Activated naive CD4-positive, alpha-beta T cell treated with anti-CD3 and anti-CD28 coated beads, Interleukin-2, amount 50 U/mL, for 72 hours (primary cell): Measurements from ENCODE around the gene SIGLEC15. TPM values are rescaled to one million over a fixed set of nuclear protein-coding genes. Genes with fewer than 3 reads are reported as not detected.

Source experiments
- ATAC-seq, 2 donors: fragments of 150-1000 bp; cut with Tn5 transposase; 2 replicates each; pipeline ENCODE4 v1.10.0; 2021; ENCODE audit warnings: mild to moderate bottlenecking in 2 of 2, moderate library complexity in 2 of 2
- DNase-seq, 2 donors: peaks; one replicate each; pipeline ENCODE4 v3.0.0; 2021 to 2022; ENCODE audit warnings: low spot score in 2 of 2
- H3K27ac Mint-ChIP-seq, 2 donors: one replicate each; pipeline ENCODE4 v1.8.0; 2022; ENCODE audit warnings: mild to moderate bottlenecking in 2 of 2, mixed read lengths in 2 of 2
- H3K36me3 Mint-ChIP-seq, 2 donors: one replicate each; pipeline ENCODE4 v1.8.0; 2022; ENCODE audit warnings: mixed read lengths in 2 of 2
- H3K9me3 Mint-ChIP-seq, 2 donors: one replicate each; pipeline ENCODE4 v1.8.0; 2022; ENCODE audit warnings: mixed read lengths in 2 of 2
- total RNA-seq, 2 donors: library from RNA; stranded (reverse); gene quantifications; one replicate each; pipeline ENCODE4 v1.2.3, GENCODE V29; 2022

SIGLEC15 gene
- total RNA-seq, 2 donors from 2014 or later = not detected

DNA sequence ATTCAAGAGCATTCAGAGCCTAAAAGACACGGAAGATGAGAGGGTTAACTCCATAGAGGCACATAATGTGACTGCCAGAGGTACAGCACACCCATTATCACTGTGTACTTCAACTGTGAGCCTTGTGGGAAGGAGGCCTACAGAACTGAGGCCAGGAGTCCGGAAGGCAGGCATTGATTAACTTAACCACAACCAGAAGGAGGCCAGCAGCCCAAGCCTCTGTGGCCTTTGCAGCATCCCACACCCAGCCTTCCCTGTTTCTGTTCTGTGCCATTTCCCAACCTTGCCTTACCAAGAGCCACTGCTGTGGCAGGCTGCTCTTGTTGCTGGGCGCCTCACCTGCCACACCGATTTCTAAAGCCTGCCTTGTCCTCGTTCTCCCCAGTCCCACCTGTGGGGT lies 27.2 kb downstream of the SIGLEC15 start:
- no peaks in the 10 kb centered on the region for H3K9me3 Mint-ChIP-seq
- DNase-seq = no peak
- no peaks in the 10 kb centered on the region for H3K36me3 Mint-ChIP-seq
- ATAC-seq = no peak
- H3K27ac Mint-ChIP-seq = peak overlapping the region; percentile 16 to 52

- H3K27ac Mint-ChIP-seq = peak overlapping the region; percentile 16 to 29
- ATAC-seq (no peak), DNase-seq (no peak)
- H3K36me3 Mint-ChIP-seq = peaks cover 0 to 1% of the 10 kb centered on the region in 2 donors
- H3K9me3 Mint-ChIP-seq = no peaks in the 10 kb centered on the region
Measured at GRCh38 chr18:45854036-45854586, 28.6 kb downstream of the SIGLEC15 start.

DNA sequence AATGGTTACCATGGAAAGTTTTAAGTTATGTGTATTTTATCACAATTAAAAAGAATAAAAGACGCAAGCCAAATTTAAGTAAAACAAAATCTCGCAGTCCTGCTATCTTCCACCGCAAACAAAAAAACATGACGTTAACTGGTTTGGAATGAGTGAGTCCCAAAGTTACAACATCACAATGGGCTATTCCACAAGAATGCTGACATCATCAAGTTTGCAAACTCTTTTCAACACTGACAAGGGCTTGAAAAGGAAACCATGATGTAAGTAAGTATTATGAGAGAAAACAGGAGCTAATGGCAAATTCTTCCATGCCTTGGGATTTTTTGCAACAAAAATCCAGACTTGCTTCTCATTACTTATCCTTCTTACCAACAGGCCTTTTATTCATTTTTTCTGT lies 31.1 kb downstream of the SIGLEC15 start:
- DNase-seq = no peak
- H3K27ac Mint-ChIP-seq = no peak overlapping the region
- H3K9me3 Mint-ChIP-seq = no peaks in the 10 kb centered on the region

DNA sequence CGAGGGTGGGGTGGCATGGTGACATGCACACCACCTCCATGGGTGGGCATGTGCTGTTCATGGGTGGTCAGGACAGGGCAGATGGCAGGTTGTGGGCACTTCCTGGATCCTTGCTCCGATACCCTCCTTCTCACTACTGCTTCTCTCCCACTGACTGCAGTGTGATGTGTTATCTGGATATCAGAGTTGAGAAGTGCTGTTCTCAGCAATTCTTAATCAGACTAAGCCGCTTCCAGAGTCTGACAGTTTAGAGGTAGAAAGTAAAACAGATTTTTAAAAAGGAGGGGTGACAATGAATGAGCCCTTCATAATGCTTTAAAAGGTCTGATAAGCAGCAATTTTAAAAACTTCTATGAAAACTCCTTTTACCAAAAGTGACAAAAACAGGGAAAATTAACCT lies 33.9 kb downstream of the SIGLEC15 start:
- Mint-ChIP-seq H3K36me3 (peaks cover 13 to 17% of the 10 kb centered on the region in 2 donors), H3K9me3 (peaks cover 0 to 7% of the 10 kb centered on the region in 2 donors), H3K27ac (no peak overlapping the region)
- no peak for ATAC-seq
- no peak for DNase-seq

More for the DNA sequence above, 31.1 kb downstream of the SIGLEC15 start:
- no peak for ATAC-seq
- H3K36me3 Mint-ChIP-seq = peaks cover 0 to 7% of the 10 kb centered on the region in 2 donors

DNA sequence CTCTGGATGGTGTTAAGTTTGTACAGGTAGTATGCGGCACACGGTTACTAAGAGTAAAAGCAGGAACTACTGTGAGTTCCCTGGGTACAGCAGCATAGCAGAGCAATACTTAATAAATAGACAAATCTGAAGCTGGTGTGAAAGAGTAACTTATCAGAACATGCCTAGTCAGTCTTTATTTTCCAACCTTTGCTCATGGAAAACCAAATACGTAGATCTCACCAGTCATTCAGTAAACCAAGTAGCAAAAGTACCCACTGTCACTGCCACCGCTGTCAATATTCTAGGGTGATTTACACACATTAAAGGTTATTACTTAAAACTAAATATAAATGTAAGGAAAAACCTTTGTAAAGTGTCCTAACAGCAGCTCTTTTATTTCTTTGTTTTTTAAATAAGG lies 35.0 kb downstream of the SIGLEC15 start:
- Mint-ChIP-seq H3K27ac (no peak overlapping the region), H3K36me3 (peaks cover 24 to 28% of the 10 kb centered on the region in 2 donors), H3K9me3 (peaks cover 0 to 10% of the 10 kb centered on the region in 2 donors)
- ATAC-seq = no peak
- DNase-seq = no peak

- peaks cover 28 to 32% of the 10 kb centered on the region in 2 donors for H3K36me3 Mint-ChIP-seq
- peaks cover 0 to 10% of the 10 kb centered on the region in 2 donors for H3K9me3 Mint-ChIP-seq
- ATAC-seq (no peak), DNase-seq (no peak)
- H3K27ac Mint-ChIP-seq = no peak overlapping the region
Measured at GRCh38 chr18:45860971-45861370, 35.5 kb downstream of the SIGLEC15 start.

- Mint-ChIP-seq H3K36me3 (peaks cover 34 to 39% of the 10 kb centered on the region in 2 donors), H3K27ac (no peak overlapping the region), H3K9me3 (peaks cover 0 to 10% of the 10 kb centered on the region in 2 donors)
- ATAC-seq = no peak
- no peak for DNase-seq
Measured at GRCh38 chr18:45861926-45862325, 36.5 kb downstream of the SIGLEC15 start.

GRCh38 chr18:45863469-45863868 lies 38.0 kb downstream of the SIGLEC15 start:
- DNase-seq (no peak), ATAC-seq (peak; percentile 61 to 86)
- no peak overlapping the region for H3K27ac Mint-ChIP-seq
- H3K36me3 Mint-ChIP-seq = peaks cover 34 to 39% of the 10 kb centered on the region in 2 donors
- peaks cover 0 to 10% of the 10 kb centered on the region in 2 donors for H3K9me3 Mint-ChIP-seq

- Mint-ChIP-seq H3K36me3 (peaks cover 34 to 38% of the 10 kb centered on the region in 2 donors), H3K9me3 (peaks cover 0 to 10% of the 10 kb centered on the region in 2 donors), H3K27ac (no peak overlapping the region)
- ATAC-seq (no peak), DNase-seq (no peak)
Measured at GRCh38 chr18:45864081-45864480, 38.6 kb downstream of the SIGLEC15 start.

DNA sequence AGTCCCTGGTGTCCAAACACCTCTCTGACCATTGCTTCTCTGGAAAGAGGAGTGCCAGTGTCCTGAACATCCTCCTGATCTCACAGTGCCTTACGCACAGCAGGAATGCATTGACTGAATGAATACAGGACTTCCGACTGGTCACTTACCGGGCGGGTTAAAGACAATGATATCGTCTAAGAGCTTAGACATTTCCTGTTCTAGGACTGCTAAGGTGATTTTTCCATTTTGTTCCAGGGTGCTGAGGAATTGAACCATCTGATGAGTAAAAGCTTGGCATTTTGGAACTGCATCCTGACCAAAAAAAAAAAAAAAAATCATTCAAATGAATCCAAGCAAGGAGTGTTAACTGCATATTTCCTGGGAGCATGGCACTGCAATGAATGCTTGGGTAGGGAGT lies 40.0 kb downstream of the SIGLEC15 start:
- Mint-ChIP-seq H3K9me3 (peaks cover 0 to 10% of the 10 kb centered on the region in 2 donors), H3K27ac (no peak overlapping the region), H3K36me3 (peaks cover 34 to 48% of the 10 kb centered on the region in 2 donors)
- ATAC-seq (no peak), DNase-seq (no peak)

GRCh38 chr18:45870419-45870818 lies 44.9 kb downstream of the SIGLEC15 start:
- ATAC-seq (no peak), DNase-seq (no peak)
- Mint-ChIP-seq H3K27ac (no peak overlapping the region), H3K9me3 (peaks cover 4 to 19% of the 10 kb centered on the region in 2 donors), H3K36me3 (peaks cover 38 to 65% of the 10 kb centered on the region in 2 donors)

GRCh38 chr18:45871431-45872084 lies 46.1 kb downstream of the SIGLEC15 start:
- Mint-ChIP-seq H3K27ac (no peak overlapping the region), H3K9me3 (peaks cover 4 to 21% of the 10 kb centered on the region in 2 donors), H3K36me3 (peaks cover 35 to 63% of the 10 kb centered on the region in 2 donors)
- ATAC-seq (peak in 1 of 2 donors; percentile 27), DNase-seq (no peak)

DNA sequence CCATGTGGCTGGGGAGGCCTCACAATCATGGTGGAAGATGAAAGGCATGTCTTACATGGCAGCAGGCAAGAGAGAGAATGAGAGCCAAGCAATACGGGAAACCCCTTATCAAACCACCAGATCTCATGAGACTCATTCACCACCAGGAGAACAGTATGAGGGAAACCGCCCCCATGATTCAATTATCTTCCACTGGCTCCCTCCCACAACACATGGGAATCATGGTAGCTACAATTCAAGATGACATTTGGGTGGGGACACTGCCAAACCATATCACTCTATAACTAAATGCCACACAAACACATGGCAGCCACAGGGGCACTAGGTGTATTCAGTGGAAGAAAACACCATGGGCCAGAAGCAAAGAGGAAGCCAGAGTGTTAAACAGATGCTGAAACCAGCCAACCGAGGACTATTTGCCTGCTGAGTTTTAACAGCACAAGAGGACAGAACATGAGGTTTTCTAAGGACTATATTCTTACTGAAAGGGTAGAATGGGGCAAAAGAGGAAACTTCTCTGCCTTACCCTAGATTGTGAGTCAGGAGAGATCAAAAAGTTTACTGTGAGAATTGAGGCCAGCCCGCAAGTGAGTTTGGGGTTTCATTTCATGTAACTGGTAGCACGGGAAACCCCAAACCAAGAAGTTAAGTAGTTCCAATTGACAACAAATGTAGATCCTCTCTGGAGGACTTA lies 49.2 kb downstream of the SIGLEC15 start:
- DNase-seq (peak; percentile 59 to 78), ATAC-seq (peak; percentile 85 to 94)
- Mint-ChIP-seq H3K9me3 (peaks cover 4 to 21% of the 10 kb centered on the region in 2 donors), H3K27ac (peak overlapping the region; percentile 92 to 94), H3K36me3 (peaks cover 34 to 58% of the 10 kb centered on the region in 2 donors)

DNA sequence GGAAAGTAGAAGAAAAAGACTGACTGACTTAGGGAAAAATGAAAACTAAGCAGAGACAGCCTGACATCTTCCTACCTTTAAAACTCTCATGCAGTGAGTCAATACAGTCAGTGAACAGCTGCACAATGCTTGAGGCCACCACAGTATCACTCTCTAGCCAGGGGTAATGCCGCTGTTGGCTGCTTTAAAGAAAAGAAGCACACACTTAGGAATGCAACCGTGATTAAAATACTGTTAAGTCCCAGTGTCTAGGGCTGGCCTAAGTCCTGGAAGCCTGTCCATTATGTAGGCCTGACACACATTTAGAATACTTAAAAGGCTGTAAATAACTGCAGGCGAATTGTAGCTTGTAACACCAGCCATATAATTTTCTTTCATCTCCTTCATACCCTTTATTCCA lies 50.7 kb downstream of the SIGLEC15 start:
- DNase-seq (no peak), ATAC-seq (no peak)
- Mint-ChIP-seq H3K36me3 (peaks cover 33 to 47% of the 10 kb centered on the region in 2 donors), H3K9me3 (peaks cover 4 to 21% of the 10 kb centered on the region in 2 donors), H3K27ac (no peak overlapping the region)

DNA sequence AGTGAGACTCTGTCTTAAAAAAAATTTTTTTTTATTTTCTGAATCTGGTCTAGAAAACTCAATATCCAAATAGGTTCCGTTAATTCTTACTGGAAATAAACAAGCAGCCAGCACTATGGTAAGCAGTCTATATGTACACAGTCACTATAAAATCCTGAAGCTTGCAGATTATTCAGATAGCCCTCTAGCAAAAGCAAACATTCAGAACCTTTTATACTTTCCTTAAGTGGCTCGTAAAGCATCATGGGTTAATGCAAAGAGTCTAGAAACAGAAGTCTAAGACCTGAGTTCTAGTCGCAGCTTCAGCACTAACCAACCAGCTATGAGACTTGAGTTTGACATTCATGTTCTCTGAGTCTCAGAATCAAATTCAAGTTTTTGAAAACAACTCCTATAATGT lies 51.9 kb downstream of the SIGLEC15 start:
- DNase-seq = no peak
- Mint-ChIP-seq H3K36me3 (peaks cover 31 to 39% of the 10 kb centered on the region in 2 donors), H3K9me3 (peaks cover 4 to 18% of the 10 kb centered on the region in 2 donors), H3K27ac (no peak overlapping the region)
- ATAC-seq = no peak

DNA sequence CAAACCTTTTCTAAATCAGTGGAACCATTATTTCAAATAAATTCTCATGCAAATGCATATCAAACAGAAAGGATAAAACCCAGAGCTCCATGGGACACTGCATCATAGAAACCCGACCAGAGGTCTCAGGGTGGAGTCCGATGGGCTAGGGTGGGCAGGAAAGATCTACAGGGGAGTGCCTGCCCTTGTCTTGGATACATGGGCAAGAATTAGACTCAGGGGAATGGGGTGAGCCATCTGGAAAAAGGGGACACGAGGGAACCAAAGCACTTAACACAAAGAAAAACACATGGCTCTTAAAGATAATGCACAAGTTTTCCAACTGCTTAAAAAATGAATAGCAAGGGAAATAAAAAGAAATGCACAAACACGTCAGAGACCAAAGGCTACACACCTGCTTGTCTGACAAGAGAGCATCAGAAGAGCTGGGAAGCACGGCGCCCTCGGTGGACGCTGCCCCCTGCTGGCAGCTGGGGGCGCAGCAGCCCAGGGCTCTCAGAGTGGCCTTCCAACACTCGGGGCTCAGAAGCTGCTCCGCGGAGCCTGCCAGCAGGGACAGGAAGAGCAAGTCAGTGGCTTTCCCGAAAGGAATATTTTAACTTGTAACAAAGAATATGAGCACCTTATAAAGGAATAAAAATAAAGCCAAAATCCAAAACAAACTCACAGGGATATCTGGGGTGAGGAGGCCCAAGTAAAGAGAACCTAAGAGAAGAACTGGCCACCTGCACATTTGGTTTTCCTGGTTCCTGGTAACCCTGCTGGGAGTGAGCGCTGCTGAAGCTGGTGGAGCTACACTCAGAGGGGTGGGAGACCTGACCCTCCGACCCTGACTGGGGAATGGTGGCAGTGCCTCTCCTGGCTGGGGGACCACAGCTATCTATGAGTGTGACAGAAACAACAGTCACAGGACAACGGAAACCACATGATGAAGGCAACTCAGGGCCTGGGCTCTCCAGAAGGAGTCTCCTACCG lies 54.5 kb downstream of the SIGLEC15 start:
- H3K27ac Mint-ChIP-seq = peak overlapping the region in 1 of 2 donors; percentile 7
- peaks cover 18 to 23% of the 10 kb centered on the region in 2 donors for H3K36me3 Mint-ChIP-seq
- H3K9me3 Mint-ChIP-seq = peaks cover 0 to 7% of the 10 kb centered on the region in 2 donors
- DNase-seq (peak; percentile 63 to 84), ATAC-seq (peak; percentile 71 to 85)
